Calu3 (cell line): ENCODE data around the gene SFXN4. TPM values are rescaled to one million over a fixed set of nuclear protein-coding genes. Genes with fewer than 3 reads are reported as not detected.

ENCODE experiments used
- BruUV-seq: library from RNA; stranded (reverse); fragments of 400-500 nt; replicated peaks from 2 replicates; lab custom pipeline; 2021; lab: Mats Ljungman, UMichigan
- CTCF ChIA-PET: fragments of 300-600 bp; sonication (Branson Sonifier 250); formaldehyde crosslinking; loops from one replicate; lab custom pipeline; 2022; ENCODE audit warnings: antibody characterized with exemption; lab: Charles Lee
- DNase-seq: peaks from one replicate; pipeline ENCODE4 v3.0.0; 2022
- H3K27ac Mint-ChIP-seq: one replicate; pipeline ENCODE4 v1.8.0; 2022; ENCODE audit warnings: mixed read lengths; ENCODE audit not compliant: unreplicated experiment
- H3K27me3 Mint-ChIP-seq: one replicate; pipeline ENCODE4 v1.8.0; 2022; ENCODE audit warnings: mixed read lengths; ENCODE audit not compliant: unreplicated experiment
- H3K36me3 Mint-ChIP-seq: one replicate; pipeline ENCODE4 v1.8.0; 2022; ENCODE audit warnings: mild to moderate bottlenecking, moderate library complexity, mixed read lengths; ENCODE audit not compliant: insufficient read depth, unreplicated experiment
- H3K4me1 Mint-ChIP-seq: one replicate; pipeline ENCODE4 v1.8.0; 2022; ENCODE audit warnings: mild to moderate bottlenecking, low read depth, mixed read lengths; ENCODE audit not compliant: unreplicated experiment
- H3K4me3 Mint-ChIP-seq: one replicate; pipeline ENCODE4 v1.8.0; 2022; ENCODE audit warnings: mild to moderate bottlenecking, low read depth, moderate library complexity, mixed read lengths; ENCODE audit not compliant: unreplicated experiment
- H3K9me3 Mint-ChIP-seq: one replicate; pipeline ENCODE4 v1.8.0; 2022; ENCODE audit warnings: low read depth, mixed read lengths; ENCODE audit not compliant: unreplicated experiment
- CTCF ChIP-seq: fragments of 200-600 bp; IDR thresholded peaks from one replicate; pipeline ENCODE4 v1.8.0; 2022; ENCODE audit warnings: antibody characterized with exemption; ENCODE audit not compliant: unreplicated experiment
- intact Hi-C: fragments of 100-400 bp; cut with micrococcal nuclease; formaldehyde crosslinking; loops from one replicate; pipeline ENCODE4 v1.10.0; 2022; ENCODE audit not compliant: unreplicated experiment
- total RNA-seq: library from RNA; stranded (reverse); gene quantifications from 2 replicates; pipeline ENCODE4 v1.2.3, GENCODE V29; 2022

SFXN4 gene
- total RNA-seq, 1 experiment from 2014 or later = 19.9 TPM

- intact Hi-C loops = no loop called here
- no peak for DNase-seq
- Mint-ChIP-seq H3K4me1 (no peaks in the 10 kb centered on the region), H3K9me3 (no peaks in the 10 kb centered on the region), H3K4me3 (no peak overlapping the region), H3K36me3 (peaks cover 4% of the 10 kb centered on the region), H3K27me3 (no peaks in the 10 kb centered on the region), H3K27ac (no peak overlapping the region)
- CTCF ChIA-PET = no interaction called here
- TF ChIP-seq CTCF = no peak
- BruUV-seq = no TSS peak
Measured at GRCh38 chr10:119149729-119150128, 15.8 kb downstream of the SFXN4 start.

- Mint-ChIP-seq H3K4me1 (no peaks in the 10 kb centered on the region), H3K36me3 (peaks cover 4% of the 10 kb centered on the region), H3K4me3 (no peak overlapping the region), H3K27me3 (no peaks in the 10 kb centered on the region), H3K27ac (no peak overlapping the region), H3K9me3 (no peaks in the 10 kb centered on the region)
- CTCF ChIA-PET = no interaction called here
- intact Hi-C loops = no loop called here
- BruUV-seq = no TSS peak
- no peak for DNase-seq
- no peak for TF ChIP-seq CTCF
Measured at GRCh38 chr10:119149157-119149556, 16.4 kb downstream of the SFXN4 start.

GRCh38 chr10:119143657-119144056 is 21.9 kb downstream of the SFXN4 start:
- Mint-ChIP-seq H3K9me3 (no peaks in the 10 kb centered on the region), H3K27ac (no peak overlapping the region), H3K4me3 (no peak overlapping the region), H3K36me3 (peaks cover 4% of the 10 kb centered on the region), H3K4me1 (no peaks in the 10 kb centered on the region), H3K27me3 (no peaks in the 10 kb centered on the region)
- CTCF ChIA-PET = no interaction called here
- no peak for TF ChIP-seq CTCF
- BruUV-seq = no TSS peak
- no peak for DNase-seq
- intact Hi-C loops = no loop called here

GRCh38 chr10:119140603-119141245 is 24.8 kb downstream of the SFXN4 start:
- CTCF ChIA-PET = no interaction called here
- no peak overlapping the region for H3K4me3 Mint-ChIP-seq
- no peaks in the 10 kb centered on the region for H3K9me3 Mint-ChIP-seq
- DNase-seq = no peak
- TF ChIP-seq CTCF = no peak
- H3K27ac Mint-ChIP-seq = no peak overlapping the region
- no TSS peak for BruUV-seq
- no peaks in the 10 kb centered on the region for H3K4me1 Mint-ChIP-seq
- H3K36me3 Mint-ChIP-seq = no peaks in the 10 kb centered on the region
- intact Hi-C loops = no loop called here
- H3K27me3 Mint-ChIP-seq = no peaks in the 10 kb centered on the region
